Neural cell (in vitro differentiated cells): ENCODE data around the gene PRDX6. TPM values are rescaled to one million over a fixed set of nuclear protein-coding genes. Genes with fewer than 3 reads are reported as not detected.

Experiments used
- H2AFZ ChIP-seq: fragments of 200-600, 300-800 bp; sonication (generic), shearing (Covaris generic); 2 replicates; pipeline ENCODE4 v1.6.0; 2014; ENCODE audit warnings: low read depth, mild to moderate bottlenecking, antibody characterized with exemption, low read length, moderate library complexity
- H3F3A ChIP-seq: fragments of 200-600 bp; shearing (Covaris generic); 2 replicates; pipeline ENCODE4 v1.6.1; 2016; ENCODE audit warnings: mild to moderate bottlenecking, moderate library complexity, mixed read lengths, antibody characterized with exemption, low read length; ENCODE audit not compliant: insufficient read depth, poor library complexity, severe bottlenecking
- H3K27ac ChIP-seq: fragments of 200-600, 300-800 bp; sonication (generic), shearing (Covaris generic); 2 replicates; pipeline ENCODE4 v1.5.1; 2014; ENCODE audit warnings: mild to moderate bottlenecking, low read length, moderate library complexity
- H3K27me3 ChIP-seq: fragments of 300-800, 200-600 bp; sonication (generic), shearing (Covaris generic); 2 replicates; pipeline ENCODE4 v1.6.0; 2014; ENCODE audit warnings: mild to moderate bottlenecking, low read depth, low read length, moderate library complexity; ENCODE audit not compliant: insufficient read depth
- H3K36me3 ChIP-seq: fragments of 300-800, 200-600 bp; sonication (generic), shearing (Covaris generic); 2 replicates; pipeline ENCODE4 v1.5.1; 2014; ENCODE audit warnings: mild to moderate bottlenecking, antibody characterized with exemption, low read length, moderate library complexity; ENCODE audit not compliant: insufficient read depth
- H3K4me2 ChIP-seq: fragments of 300-800, 200-600 bp; sonication (generic), shearing (Covaris generic); 2 replicates; pipeline ENCODE4 v1.6.0; 2014; ENCODE audit warnings: mild to moderate bottlenecking, low read length
- H3K4me3 ChIP-seq: fragments of 300-800, 200-600 bp; sonication (generic), shearing (Covaris generic); 2 replicates; pipeline ENCODE4 v1.5.1; 2014; ENCODE audit warnings: mild to moderate bottlenecking, low read length, moderate library complexity
- H3K79me2 ChIP-seq: fragments of 200-600 bp; shearing (Covaris generic); replicated peaks from 2 replicates; pipeline ENCODE4 v1.6.0; 2014; ENCODE audit warnings: mild to moderate bottlenecking, low read length, moderate library complexity; ENCODE audit not compliant: insufficient read depth
- H3K9ac ChIP-seq: fragments of 300-800, 200-600 bp; sonication (generic), shearing (Covaris generic); 2 replicates; pipeline ENCODE4 v1.6.1; 2016; ENCODE audit warnings: mild to moderate bottlenecking, low read length, mixed read lengths
- H3K9me2 ChIP-seq: fragments of 200-600 bp; shearing (Covaris generic); 2 replicates; pipeline ENCODE4 v1.6.1; 2016; ENCODE audit warnings: mild to moderate bottlenecking, low read length, mixed read lengths; ENCODE audit not compliant: insufficient read depth
- H3K9me3 ChIP-seq: fragments of 200-600, 300-800 bp; sonication (generic), shearing (Covaris generic); 2 replicates; pipeline ENCODE4 v1.6.1; 2016; ENCODE audit warnings: mild to moderate bottlenecking, mixed run types, low read length, moderate library complexity, mixed read lengths
- H4K20me1 ChIP-seq: fragments of 200-600 bp; shearing (Covaris generic); 2 replicates; pipeline ENCODE4 v1.6.1; 2016; ENCODE audit warnings: mild to moderate bottlenecking, mixed run types; ENCODE audit not compliant: insufficient read depth
- CTCF ChIP-seq: fragments of 450-650 bp; IDR thresholded peaks from 2 replicates; pipeline ENCODE4 v1.5.1; 2014; ENCODE audit warnings: antibody characterized with exemption, mild to moderate bottlenecking, moderate library complexity; ENCODE audit not compliant: poor library complexity, severe bottlenecking
- EP300 ChIP-seq: fragments of 450-650 bp; conservative IDR thresholded peaks from 2 replicates; pipeline ENCODE4 v1.6.1; 2014; ENCODE audit warnings: antibody characterized with exemption, mild to moderate bottlenecking, moderate library complexity; ENCODE audit not compliant: poor library complexity, severe bottlenecking
- EZH2 ChIP-seq: fragments of 200-600, 300-800 bp; shearing (Covaris generic), sonication (generic); IDR thresholded peaks from 2 replicates; pipeline ENCODE4 v1.6.1; 2014; ENCODE audit warnings: antibody characterized with exemption, low read length, borderline replicate concordance, mild to moderate bottlenecking; ENCODE audit not compliant: insufficient read depth, poor library complexity, severe bottlenecking
- MXI1 ChIP-seq: fragments of 450-650 bp; conservative IDR thresholded peaks from 2 replicates; pipeline ENCODE4 v1.6.1; 2014; ENCODE audit warnings: antibody characterized with exemption, mild to moderate bottlenecking; ENCODE audit not compliant: poor library complexity, severe bottlenecking
- POLR2AphosphoS5 ChIP-seq: IDR thresholded peaks from 2 replicates; pipeline ENCODE4 v1.6.1; 2012
- RAD21 ChIP-seq: fragments of 450-650 bp; conservative IDR thresholded peaks from 2 replicates; pipeline ENCODE4 v1.6.1; 2014; ENCODE audit warnings: antibody characterized with exemption, mild to moderate bottlenecking, moderate library complexity
- REST ChIP-seq: IDR thresholded peaks from 2 replicates; pipeline ENCODE4 v1.6.1; 2012; ENCODE audit warnings: borderline replicate concordance
- SMC3 ChIP-seq: fragments of 450-650 bp; conservative IDR thresholded peaks from 2 replicates; pipeline ENCODE4 v1.6.1; 2014; ENCODE audit warnings: antibody characterized with exemption, mild to moderate bottlenecking, moderate library complexity; ENCODE audit not compliant: poor library complexity
- TAF1 ChIP-seq: IDR thresholded peaks from 2 replicates; pipeline ENCODE4 v1.6.1; 2012; ENCODE audit warnings: low read depth
- polyA plus RNA-seq: library from polyadenylated mRNA; depleted of rRNA; stranded (reverse); fragments of >200 nt; gene quantifications from 2 replicates; pipeline ENCODE4 v1.2.3, GENCODE V29; 2014

The PRDX6 gene
- polyA plus RNA-seq, 1 donor from 2014 or later: 118 TPM

DNA sequence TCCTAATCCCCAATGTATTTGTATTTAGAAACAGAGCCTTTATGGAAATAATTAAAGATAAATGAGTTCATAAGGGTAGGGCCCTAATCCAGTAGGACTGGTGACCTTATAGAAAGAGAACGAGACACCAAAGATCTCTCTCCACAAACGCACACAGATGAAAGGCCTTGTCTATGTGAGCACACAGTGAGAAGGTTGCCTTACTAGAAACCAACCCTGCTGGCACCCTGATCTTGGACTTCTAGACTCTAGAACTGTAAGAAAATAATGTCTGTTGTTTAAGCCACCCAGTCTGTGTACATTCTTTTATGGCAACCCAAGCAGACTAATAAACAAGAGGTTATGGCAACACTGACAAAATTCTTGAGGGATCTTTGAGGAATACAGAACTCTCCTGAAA is 44.8 kb upstream of the PRDX6 start:
- TF ChIP-seq CTCF (no peak), TAF1 (no peak), POLR2AphosphoS5 (no peak), RAD21 (no peak), EZH2 (no peak), SMC3 (no peak), MXI1 (no peak), REST (no peak)
- Histone ChIP-seq H3K4me2 (no peak overlapping the region), H3K27me3 (no peaks in the 10 kb centered on the region), H3K9me2 (no peaks in the 10 kb centered on the region), H2AFZ (no peak overlapping the region), H3K79me2 (no peaks in the 10 kb centered on the region), H4K20me1 (no peaks in the 10 kb centered on the region), H3F3A (no peaks in the 10 kb centered on the region), H3K27ac (no peak overlapping the region), H3K9me3 (no peaks in the 10 kb centered on the region), H3K4me3 (no peak overlapping the region), H3K9ac (no peak overlapping the region), H3K36me3 (no peaks in the 10 kb centered on the region)

- H3K9me3 ChIP-seq: no peaks in the 10 kb centered on the region
- no peaks in the 10 kb centered on the region for H3K9me2 ChIP-seq
- H3K36me3 ChIP-seq: no peaks in the 10 kb centered on the region
- H2AFZ ChIP-seq: no peak overlapping the region
- H3K27me3 ChIP-seq: no peaks in the 10 kb centered on the region
- H3K79me2 ChIP-seq: no peaks in the 10 kb centered on the region
- H3K9ac ChIP-seq: no peak overlapping the region
- no peak overlapping the region for H3K4me3 ChIP-seq
- no peaks in the 10 kb centered on the region for H4K20me1 ChIP-seq
- H3K27ac ChIP-seq: no peak overlapping the region
- no peak overlapping the region for H3K4me2 ChIP-seq
- TF ChIP-seq POLR2AphosphoS5 (no peak), MXI1 (no peak), EP300 (no peak)
- H3F3A ChIP-seq: no peaks in the 10 kb centered on the region
Measured at GRCh38 chr1:173433751-173434326, 43.3 kb upstream of the PRDX6 start.
